ENCODE data around the gene SLC10A3.
"Not testable (repeated sequence)": the region's sequence is repeated elsewhere in the genome, so short reads cannot be mapped to it uniquely, and the experiment has no call there.

Gene SLC10A3

DNA sequence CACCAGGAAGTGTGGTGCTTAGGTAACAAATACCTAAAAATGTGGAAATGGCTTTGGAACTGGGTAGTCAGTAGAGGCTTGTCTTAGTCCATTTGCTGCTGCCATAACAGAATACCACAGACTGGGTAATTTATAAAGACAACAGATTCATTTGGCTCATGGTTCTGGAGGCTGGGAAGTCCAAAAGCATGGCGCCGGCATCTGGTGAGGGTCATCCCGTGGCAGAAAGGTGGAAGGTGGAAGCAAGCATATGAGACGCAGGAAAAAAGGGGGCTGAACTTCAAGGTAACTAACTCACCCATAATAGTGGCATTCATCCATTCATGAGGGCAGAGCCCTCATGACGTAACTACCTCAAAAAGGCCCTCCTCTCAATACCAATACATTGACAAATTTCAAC, 19.0 kb upstream of the SLC10A3 start:
- DNase-seq (ENCODE audit: low read depth in 3 of 3, low spot score in 1 of 3), result no peak

DNA sequence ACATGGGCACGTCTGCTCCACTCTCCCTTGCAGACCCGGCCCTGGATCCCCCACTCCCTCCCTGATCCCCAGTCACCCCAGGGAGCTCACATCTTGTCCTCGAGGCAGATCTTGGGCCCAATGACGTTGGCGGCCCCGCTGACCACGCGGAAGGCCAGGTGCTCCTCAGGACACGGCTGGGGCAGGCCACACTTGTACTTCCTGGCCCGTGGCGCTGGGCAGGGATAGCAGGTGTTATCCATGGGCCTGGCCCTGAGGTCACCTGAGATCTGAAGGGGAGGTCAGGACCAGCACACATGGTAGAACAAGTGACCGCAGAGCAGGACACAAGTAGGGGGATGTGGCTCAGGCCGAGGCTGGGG, 17.9 kb upstream of the SLC10A3 start:
- no peak for DNase-seq (ENCODE audit: low read depth in 3 of 3, low spot score in 1 of 3)

DNA sequence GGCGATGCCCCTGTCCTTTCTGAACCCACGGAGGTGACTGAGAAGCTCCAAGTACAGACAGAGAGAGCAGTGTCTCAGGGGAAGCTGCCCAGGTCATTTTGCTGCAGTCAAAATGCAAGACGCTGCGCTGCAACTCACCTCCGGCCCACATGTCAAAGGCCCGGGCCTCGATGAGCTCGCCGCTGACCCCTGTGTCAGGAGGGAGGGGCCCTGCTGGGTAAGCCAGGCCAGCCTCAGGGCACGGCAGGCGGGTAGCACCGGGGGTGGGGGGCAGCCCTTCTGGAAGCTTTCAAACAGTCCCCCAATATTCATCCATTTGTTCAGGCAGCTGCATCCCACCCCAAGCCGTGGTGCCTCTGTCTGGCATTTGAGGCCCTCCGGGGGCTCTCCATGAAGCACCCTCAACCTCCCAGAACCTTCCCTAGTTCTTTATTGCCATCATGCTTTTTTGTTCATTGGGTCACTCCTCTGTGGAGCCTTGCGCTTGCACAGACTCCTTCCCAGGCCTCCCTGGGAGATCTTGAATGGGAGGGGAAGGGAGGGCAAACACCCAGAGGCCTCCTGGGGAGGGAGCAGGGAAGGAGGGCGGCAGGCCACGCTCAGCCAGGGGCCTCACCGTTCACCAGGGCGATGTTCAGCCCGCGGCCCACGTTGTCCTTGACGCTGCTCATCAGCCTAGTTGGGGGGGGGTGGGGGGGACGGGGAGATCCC, 17.4 kb upstream of the SLC10A3 start:
- DNase-seq (ENCODE audit: low read depth in 3 of 3, low spot score in 1 of 3), result no peak

DNA sequence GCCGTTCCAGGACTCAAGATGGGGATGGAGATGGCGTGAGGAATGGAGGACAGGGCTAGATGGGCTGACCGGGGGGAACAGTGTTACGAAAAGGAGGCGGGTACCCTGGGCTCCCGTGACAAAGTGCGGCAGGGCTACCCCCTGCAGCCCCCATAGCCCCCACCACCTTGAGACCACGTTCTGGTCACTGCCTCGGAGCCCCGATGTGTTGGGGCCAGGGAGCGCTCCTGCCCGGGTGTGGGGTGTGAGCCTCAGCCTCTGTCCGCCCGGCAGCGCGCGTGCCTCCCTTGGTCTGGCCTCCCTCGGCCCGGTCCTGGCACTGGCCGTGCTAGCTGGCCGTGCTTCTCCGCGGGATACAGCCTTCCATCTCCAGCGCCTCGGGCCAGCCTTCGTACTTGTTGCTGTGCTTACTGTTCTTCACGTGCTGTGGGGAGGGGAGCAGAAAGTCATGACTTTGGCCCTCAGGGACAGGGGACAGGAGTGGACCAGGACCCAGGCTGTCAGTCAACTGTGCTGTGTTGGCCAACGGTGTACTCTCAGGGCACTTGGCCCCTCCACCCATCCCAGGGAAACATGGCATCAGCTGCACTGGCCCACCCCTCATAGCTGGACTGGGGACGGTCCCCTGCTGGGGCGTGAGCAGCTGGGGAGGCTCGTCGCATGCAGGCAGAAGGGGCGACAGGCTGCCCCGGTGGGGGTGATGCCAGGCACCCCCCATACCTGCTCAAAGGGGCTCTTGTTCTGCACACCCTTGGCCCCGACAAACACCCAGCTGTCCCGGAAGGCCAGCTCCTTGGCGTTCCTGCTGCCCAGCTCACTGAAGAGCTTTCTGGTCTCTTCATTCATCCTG, 16.3 kb upstream of the SLC10A3 start:
- no peak for DNase-seq (ENCODE audit: low read depth in 3 of 3, low spot score in 1 of 3)

DNA sequence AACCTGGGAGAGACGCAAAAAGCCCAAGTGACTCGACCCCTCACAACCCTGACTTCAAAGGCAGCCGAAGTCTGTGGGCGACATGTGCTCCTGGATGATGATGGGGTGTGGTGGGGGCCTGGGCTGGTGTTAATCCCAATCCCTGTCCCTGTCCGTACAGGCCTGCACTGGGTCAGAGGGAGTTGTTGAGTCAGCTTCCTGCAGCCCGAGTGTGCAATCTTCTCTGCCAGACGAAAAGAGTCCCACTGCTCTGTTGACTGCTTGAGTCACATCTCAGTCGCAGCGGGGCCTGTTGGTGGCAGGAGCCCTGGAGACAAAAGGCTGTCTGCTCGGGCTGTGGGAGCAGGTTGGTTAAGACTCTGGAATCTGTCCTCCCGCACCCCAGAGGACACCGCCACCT, 15.3 kb upstream of the SLC10A3 start:
- no peak for DNase-seq (ENCODE audit: low read depth in 3 of 3, low spot score in 1 of 3)

DNA sequence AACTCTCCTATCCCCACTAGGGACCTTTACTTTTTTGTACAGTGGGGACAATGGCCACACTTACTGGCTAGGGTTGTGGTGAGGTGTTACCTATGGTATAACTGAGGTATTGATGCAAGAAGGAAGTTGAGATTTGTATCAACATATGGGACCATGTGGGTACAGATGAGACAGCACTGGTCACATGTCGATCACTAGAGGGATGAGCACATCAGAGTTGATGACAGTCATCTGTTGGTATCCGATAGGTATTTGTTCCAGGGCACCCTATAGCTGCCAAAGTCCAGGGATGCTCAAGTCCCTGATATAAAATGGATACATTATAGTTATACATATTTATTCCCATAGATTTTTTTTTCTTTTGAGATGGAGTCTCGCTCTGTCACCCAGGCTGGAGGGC, 12.6 kb upstream of the SLC10A3 start:
- no peak for DNase-seq (ENCODE audit: low read depth in 3 of 3, low spot score in 1 of 3)

DNA sequence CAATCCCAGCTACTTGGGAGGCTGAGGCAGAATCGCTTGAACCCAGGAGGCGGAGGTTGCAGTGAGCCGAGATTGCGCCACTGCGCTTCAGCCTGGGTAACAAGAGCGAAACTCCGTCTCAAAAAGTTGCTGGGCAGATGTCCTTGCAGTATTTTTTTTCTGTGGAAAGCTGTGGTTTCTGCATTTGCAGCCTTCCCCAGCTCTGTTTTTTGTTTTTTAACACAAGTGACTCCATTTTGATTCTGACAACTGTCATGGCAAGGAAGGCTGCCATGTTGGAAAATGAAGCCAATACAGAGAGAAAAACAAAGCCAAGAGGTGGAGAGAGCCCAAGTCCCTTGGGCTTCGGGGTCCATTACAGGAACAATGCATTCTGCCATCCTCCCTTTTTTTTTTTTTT, 11.7 kb upstream of the SLC10A3 start:
- no peak for DNase-seq (ENCODE audit: low read depth in 3 of 3, low spot score in 1 of 3)

DNA sequence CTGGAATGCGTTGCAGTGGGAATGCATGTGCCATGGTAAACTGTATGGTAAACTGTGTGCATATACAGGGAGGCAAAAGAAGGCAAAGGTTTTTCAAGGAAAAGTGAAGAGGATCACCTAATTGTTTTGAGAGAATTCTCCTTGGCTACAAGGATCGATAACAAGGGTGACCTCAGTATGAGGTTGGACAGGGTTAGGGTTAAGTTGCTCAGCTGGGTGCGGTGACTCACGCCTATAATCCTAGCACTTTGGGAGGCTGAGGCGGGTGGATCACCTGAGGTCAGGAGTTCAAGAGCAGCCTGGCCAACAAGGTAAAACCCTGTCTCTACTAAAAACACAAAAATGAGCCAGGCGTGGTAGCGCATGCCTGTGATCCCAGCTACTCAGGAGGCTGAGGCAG, 11.0 kb upstream of the SLC10A3 start:
- DNase-seq (ENCODE audit: low read depth in 3 of 3, low spot score in 1 of 3), result not testable (repeated sequence)

DNA sequence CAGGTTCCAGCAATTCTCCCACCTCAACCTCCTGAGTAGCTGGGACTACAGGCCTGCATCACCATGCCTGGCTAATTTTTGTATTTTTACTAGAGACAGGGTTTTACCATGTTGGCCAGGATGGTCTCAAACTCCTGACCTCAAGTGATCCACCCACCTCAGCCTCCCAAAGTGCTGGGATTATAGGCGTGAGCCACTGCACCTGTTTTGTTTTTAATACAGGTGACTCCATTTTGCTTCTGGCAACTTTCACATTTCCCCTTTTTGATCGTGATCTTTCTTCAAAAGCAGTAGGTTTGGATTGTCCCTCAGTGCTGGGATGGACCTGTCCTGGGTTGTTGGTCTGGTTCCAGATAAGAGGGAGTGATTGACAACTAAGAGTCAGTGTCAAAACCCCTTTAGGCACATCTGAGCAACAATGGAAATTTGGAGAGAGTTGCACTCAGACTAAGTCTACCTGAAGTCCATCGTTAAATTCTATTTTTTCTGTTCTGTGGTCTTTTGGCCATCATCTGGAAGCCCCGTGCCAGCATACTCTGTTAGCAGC, 6.2 kb upstream of the SLC10A3 start:
- DNase-seq (ENCODE audit: low read depth in 3 of 3, low spot score in 1 of 3), result not testable (repeated sequence)

DNA sequence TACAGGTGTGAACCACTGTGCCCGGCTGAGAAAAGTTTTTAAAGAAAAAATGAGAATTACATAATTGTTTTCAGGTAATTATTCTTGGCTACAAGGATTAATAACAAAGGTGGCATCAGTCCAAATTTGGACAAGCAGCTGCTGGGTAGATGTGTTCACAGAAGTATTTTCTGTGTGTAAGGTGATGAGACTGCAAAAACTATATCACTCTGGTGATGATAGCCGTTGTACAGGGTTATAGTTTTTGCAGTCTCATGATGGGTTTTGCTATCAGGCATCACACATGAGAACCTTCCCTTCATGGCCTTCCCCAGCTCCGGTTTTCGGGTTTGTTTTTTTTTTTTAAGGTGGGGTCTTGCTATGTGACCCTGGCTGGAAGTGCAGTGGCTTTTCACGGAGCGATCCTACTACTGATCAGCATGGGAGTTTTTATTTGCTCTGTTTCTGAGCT, 5.1 kb upstream of the SLC10A3 start:
- DNase-seq (ENCODE audit: low read depth in 3 of 3, low spot score in 1 of 3), result no peak

DNA sequence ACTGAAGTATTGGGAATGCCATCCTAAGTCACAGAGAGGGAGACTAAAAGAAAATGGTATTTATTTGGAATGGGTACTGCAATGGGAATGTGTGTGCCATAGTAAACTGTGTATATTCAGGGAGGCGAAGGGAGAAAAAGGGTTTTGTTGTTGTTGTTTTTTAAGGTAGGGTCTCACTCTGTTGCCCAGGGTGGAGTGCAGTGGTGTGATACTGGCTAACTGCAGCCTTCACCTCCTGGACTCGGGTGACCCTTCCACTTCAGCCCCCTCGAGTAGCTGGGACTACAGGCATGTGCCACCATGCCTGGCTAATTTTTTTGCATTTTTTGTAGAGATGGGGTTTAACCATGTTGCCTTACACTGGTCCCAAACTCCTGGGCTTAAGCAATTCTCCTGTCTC, 4.3 kb upstream of the SLC10A3 start:
- no peak for DNase-seq (ENCODE audit: low read depth in 3 of 3, low spot score in 1 of 3)

DNA sequence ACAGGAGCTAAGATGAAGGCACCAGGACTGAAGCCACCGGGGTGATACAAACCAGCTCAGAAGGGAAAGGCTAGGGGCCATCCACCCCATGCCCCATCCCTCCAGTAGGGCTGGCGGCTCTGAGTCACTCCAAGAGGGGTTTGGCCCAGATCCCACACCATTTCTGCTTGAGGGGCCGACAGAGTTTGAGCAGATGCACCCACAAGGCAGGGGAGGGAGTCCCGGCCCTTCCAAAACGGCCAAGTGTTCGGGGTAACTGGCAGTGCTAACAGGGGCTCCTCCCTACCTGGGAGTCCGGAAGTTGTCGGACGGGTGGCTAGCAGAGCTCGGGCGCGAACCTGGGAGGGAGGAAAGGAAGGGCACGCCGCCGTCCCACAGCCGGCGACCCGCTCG, 412 bp downstream of the SLC10A3 start:
- no peak for DNase-seq (ENCODE audit: low read depth in 3 of 3, low spot score in 1 of 3)

DNA sequence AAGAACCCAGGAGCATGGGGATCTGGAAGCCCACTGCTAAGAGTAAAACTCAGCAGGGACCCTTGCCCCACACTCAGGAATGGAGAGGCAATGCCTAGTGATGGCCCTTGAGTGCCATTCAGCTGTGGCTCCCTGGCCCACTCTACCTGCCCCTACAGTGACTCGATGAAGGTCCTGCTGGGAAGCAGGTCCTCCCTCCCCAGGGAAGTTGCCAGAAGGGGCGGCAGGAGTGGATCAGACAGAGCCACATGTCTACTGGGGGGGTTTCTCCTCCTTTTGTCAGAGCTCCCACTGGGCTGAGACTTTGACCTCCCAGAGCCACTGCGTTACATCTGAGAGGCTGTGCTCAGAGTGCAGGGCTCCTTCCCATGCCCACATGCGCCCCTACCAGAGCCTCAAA, 1.2 kb downstream of the SLC10A3 start:
- no peak for DNase-seq (ENCODE audit: low read depth in 3 of 3, low spot score in 1 of 3)

DNA sequence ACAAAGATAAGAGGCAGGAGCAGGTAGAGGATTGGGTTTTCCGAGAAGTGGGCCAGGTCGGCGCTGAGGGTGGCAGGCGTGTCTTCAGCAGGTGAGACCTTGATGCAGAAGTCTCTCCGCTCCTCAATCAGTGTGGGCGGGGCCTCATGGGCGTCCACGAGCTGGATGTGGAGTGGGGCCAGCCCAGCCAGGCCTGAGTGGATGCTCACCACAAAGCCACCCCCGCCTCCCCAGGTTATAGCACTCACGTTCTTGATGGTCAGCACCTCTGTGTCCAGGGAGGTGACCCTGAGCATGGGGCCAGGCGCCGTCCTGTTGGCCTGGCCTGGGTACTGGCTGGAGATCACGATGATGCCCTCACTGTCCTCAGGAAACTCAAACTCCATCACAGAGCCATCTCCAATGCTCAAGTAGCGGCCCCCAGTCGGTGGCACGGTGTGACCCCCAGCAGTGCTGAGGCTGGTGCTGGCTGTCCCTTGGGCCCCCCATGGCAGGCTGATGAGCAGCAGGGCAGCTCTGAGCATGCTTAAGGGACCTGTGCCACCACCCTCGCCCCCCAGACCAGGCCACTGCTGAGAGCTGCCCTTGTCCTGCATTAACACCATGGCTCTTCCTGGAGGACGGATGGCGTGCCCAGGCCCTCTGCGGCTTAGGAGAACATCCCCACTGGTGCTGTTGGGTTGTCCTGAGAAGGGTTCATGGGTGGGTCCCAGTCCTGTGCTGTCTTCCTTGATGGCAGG, 1.9 kb downstream of the SLC10A3 start:
- no peak for DNase-seq (ENCODE audit: low read depth in 3 of 3, low spot score in 1 of 3)

DNA sequence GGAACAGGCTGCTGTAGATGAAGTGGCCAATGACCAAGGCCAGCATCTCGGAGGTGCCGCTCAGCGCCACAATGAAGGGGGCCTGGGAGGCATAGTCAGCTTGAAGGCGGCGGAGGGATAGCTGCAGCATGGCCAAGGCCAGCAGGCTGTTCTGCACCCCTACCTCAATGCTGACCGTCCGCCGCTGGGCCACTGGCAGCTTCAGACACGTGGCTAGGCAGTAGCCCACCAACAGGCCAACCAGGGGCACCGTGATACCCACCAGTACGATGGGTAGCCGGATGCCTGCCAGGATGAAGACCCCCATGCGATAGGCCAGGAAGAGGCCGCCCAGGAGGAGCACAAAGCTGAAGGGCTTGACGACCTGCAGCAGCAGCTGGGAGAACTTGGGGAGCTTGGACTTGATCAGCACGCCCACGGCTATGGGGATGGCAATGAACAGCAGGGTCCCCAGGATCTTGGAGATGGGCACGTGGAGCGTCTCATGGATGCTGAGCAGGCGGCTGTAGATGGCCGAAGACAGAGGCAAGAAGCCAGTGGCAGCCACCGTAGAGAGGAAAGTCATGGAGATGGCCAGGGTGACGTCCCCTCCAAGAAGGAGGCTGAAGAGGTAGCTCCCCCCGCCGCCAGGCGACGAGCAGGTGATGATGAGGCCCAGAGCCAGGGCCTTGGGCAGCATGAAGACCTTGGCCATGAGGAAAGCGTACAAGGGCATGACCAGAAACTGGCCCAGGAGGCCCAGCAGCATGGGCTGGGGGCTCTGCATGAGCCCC, 2.7 kb downstream of the SLC10A3 start:
- DNase-seq (ENCODE audit: low read depth in 3 of 3, low spot score in 1 of 3), result no peak

DNA sequence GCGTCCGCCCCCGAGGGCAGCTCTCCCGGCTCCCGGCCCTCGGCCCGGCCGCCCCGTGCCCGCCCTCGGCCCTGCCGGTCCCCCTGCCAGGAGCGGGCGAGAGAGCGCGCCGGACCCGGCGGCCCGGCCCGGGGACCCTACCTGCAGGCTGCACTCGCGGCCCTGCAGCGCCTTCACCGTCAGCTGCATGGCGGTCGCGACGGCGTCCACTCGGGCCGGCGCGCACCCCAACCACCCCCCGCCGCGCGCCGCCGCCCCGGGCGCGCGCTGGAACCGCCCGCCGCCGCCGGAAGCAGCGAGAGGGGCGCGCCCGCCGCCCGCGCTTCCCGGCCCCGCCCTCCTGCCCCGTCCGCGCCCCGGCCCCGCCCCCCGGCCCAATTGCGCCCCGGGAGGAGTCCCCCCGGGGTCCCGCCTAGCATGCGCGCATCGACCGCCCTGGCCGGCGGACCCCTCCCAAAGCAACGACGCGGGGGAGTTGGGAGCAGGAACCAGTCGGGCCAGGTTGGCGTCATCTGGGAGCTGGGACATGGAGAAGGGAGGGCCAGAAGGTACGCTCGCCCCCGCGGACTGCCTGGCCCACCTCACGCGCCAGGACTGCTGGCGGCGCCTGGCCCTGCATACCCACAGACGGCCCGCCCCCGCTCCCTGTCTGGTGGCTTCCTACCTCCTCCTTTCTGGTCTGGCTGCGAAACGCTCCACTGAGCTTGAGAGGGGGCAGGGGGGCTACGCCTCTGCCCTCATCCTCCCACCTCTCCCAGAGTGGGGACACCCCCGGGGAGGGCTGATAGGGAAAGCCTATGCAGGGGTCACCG, 3.8 kb downstream of the SLC10A3 start, which contains the start of gene UBL4A:
Gene UBL4A, minus strand, starts transcription at position 220 of the 812 bp plus-strand sequence. Its CDS starts 31 bp downstream, at position 189.
- DNase-seq (ENCODE audit: low read depth in 3 of 3, low spot score in 1 of 3), result peak in 1 of 3 donors; percentile 42

DNA sequence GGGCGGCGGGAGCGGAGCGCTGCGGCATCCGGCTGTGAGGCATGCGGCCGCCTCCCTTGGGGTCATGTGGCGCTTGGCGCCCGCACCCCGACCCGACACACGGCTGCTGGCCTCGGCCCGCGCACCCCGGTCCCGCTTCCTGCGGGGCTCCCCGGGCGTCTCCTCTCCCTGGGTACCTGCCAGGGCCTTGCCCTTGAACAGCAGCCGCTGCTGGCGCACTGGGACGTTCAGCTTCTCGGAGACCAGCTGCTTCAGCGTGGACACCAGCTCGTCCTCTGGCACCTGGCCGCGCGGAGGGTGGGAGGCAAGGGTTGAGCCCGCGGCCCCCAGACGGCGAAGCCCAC, 4.4 kb downstream of the SLC10A3 start:
- DNase-seq (ENCODE audit: low read depth in 3 of 3, low spot score in 1 of 3), result no peak

DNA sequence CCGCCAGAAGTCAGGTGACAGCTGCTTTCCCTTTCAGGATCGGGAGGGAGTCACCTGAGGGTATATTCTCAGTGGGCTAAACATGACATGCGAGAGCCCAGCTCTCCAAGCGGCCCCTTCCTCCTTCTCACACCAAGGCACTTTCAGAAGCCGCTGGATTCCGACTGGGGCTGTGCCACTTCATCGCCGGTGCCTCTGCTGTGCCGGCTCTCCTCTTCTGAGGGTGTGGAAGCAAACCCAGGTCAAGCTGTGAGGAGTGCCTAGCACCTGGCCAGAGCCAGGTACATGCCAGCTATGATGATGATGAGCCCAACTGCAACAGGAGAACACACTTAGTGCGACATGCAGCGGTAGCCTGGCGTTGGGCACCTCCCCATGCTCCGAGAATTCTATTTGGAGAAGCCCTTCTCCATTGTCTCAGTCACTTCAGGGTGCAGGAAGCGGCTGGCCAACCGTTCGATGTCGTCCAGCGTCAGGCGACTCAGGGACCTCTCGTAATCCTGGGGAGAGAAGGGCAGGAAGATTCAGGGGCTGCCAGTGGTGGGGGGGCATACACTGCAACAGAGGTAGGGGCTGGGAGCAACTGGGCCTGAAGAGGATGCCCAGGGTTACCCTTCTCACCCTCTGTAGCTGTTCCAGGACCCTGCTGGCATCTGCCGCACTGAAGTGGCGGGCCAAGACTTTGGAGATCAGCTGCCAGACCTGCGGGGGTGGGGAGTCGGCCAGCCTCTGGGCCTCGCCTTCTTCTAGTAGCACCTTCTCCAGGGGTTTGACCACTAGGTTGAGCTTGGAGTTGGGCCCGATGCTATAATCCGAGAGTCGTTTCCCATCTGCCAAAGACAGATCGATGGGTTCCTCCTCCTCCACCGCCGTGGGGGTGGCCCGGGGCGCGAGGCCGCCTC, 5.0 kb downstream of the SLC10A3 start:
- DNase-seq (ENCODE audit: low read depth in 3 of 3, low spot score in 1 of 3), result no peak

Measured in stimulated activated CD4-positive, alpha-beta T cell treated with anti-CD3 and anti-CD28 coated beads, TNF-alpha, amount 100 ng/mL, for 1 hour (primary cell).